Measurements from ENCODE around the gene AXDND1.
"Not testable (repeated sequence)": the region's sequence is repeated elsewhere in the genome, so short reads cannot be mapped to it uniquely, and the experiment has no call there.

Gene AXDND1

DNA sequence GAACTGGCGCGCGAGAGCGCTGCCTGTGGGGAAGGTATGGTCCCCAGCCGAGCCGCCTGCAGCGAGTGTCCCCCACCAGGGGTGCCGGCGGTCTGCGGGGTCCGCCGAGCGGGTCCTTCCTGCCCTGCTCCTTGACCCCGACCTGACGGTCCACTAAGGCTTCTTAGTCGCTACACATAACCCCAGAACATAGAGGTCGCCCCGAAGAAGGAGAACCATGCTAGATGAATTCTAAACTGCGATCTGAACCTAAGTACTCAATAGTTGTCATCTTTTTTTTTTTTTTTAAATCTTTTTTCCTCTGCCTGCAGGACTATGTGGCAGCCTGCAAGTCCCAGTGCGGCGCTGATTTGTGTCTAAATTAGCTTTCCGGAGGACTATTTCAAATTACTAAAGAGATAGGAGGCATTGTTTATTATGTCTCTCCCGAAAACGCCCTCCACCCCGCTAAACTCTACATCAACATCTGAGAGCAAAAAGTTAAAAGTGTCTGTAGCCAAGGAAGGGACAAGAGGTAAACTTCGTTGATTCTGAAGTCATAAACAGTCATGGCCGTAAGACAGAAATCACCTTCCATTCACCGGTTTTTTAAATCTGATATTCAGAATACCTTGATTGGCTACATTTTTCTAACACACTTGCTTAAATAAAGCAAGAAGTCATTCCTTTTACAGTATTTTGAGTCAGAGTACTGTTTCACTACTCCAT is 476 bp downstream of the AXDND1 start:
- DNase-seq: peak; percentile 49

DNA sequence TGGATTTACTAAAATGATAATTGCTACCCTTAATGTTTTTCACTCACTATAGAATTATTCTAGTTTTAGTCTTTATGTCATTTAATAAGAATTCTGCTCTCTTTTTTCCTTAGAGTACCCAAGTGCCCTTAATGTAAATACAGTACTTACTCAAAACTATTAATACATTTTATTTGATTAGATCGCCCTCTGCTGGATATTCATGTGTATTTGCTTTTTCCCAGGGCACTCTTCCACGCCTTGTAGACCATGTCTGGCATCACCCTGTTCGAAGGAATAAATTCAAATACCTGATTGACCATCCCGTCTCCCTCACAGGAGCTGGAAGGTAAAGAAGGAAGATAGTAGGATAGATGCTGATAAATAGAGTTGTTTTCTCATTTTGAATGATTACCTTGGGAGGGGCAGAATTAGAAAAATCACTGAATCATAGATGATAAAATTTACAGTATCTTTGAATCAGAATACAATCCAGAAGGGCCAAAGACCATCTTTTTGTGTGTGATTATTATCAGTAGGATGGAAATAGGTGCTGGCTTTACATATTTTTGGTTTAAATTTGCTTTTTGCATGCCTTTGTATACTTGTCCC is 4.1 kb downstream of the AXDND1 start:
- DNase-seq: peak; percentile 89

DNA sequence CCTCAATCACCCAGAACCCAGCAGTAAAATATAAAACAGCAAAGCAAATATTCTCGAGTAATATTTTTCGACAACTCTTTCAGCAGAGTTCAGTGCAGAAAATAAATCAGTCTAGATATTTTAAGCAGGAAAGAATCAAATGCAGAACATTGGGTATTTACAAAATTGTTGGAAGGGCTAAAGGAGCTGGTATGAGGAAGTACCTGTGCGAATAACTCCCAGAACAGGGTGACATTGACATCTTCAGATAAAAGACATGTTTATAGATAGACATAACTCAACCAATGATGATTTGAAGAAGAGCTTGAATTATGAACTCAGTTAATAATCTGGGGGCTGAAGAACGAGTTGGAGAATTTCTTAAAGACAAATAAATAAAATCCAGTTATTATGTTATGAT is 6.4 kb downstream of the AXDND1 start:
- no peak for DNase-seq

DNA sequence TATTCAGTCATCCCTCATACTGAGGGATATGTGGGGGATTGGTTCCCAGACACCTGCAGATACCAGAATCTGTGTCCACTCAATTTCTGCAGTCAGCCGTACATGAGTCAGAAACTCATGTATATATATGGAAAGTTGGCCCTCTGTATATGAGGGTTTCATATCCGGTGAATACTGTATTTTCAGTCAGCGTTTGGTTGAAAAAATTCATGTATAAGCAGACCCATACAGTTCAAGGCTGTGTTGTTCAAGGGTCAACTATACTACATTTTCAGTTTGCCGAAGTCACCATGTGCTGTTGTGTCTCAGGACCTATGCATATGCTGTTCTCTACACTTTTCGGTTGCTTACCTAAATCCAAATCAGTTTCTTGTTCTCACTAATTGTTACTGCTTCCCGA is 10.5 kb downstream of the AXDND1 start:
- no peak for DNase-seq

DNA sequence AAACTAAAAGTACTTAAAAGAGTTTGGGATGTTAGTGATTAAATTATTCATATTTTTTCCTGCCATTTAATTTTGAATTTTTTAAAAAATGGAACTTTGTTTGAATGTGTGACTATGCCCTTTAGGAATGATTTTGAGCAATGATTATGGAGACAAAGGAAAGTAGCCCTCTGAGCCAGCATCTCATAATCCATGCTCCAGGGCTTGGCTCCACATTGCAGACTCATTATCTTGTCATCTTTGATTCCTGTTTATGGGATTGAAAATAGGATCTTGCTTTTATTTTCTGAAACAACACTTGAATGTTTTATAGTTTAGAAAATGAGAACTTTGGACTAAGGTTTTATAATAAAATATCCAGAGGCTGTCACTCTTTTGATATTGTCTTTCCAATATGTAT is 14.5 kb downstream of the AXDND1 start:
- DNase-seq: no peak

DNA sequence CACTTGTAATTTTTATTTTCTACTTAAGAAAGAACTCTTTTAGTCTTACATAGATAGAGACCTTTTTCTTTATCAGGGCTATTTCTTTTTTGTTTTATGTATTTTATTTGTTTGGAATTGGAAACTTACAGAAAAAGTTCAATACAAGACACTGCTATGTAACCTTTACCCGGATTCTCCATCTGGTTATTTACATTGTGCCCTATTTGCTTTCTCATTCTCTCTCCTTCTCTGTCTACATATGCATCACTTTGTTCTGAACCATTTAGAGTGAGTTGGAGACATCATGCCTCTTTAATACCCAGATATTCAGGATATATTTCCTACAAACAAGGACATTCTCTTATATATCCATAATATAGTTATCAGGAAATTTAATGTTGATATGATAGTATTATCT is 18.3 kb downstream of the AXDND1 start:
- no peak for DNase-seq

DNA sequence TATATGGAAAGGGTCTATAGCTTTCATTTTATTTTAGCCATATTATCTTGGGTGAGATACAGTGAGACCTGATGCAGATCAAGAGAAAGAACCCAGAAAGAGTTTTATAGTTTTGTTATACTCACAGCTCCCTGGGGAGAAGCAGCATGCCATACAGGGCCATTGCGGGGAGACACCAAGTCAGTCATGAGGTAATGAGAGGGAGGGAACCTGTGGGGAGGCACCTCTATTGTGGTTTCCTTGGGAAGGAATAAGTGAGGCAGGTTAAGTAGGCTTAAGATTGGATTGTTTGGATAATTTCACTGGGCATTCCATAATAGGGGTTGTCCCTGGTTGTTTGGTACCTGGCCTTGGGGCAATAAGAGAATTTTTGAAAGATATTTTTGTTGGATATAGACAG is 19.7 kb downstream of the AXDND1 start:
- DNase-seq: no peak

DNA sequence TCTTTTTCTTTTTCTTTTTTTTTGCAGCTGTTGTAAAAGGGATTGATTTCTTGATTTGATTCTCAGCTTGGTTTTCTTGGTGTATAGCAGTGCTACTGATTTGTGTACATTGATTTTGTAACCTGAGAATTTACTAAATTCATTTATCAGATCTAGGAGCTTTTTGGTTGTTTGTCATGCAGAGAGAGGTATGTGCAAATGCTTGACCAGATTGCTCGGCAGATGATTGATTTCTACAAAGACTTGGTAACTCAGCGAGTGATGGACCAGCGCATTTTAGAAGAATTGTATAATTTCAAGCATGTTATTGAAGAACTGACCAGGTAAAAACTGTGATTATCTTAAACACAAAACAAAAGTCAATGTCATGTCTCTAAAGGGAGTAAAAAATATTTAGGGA is 27.9 kb downstream of the AXDND1 start:
- DNase-seq: no peak

DNA sequence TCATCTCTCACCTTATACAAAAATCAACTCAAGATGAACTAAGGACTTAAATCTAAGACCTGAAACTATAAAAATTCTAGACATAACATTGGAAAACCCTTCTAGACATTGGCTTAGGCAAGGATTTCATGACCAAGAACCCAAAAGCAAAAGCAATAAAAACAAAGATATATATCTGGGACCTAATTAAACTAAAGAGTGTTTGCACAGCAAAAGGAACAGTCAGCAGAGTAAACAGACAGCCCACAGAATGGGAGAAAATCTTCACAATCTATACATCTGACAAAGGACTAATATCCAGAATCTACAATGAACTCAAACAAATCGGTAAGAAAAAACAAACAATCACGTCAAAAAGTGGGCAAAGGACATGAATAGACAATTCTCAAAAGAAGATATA is 33.6 kb downstream of the AXDND1 start:
- DNase-seq: not testable (repeated sequence)

DNA sequence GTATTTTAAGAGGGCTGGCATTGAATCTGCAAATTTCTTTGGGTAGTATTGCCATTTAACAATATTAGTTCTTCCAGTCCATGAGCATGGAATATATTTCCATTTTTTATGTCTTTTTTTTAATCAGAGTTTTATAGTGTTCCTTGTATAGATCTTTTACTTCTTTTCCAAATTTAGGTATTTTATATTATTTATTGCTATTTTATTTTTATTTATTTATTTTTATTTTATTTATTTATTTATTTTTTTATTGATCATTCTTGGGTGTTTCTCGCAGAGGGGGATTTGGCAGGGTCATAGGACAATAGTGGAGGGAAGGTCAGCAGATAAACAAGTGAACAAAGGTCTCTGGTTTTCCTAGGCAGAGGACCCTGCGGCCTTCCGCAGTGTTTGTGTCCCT is 52.0 kb downstream of the AXDND1 start:
- not testable (repeated sequence) for DNase-seq

DNA sequence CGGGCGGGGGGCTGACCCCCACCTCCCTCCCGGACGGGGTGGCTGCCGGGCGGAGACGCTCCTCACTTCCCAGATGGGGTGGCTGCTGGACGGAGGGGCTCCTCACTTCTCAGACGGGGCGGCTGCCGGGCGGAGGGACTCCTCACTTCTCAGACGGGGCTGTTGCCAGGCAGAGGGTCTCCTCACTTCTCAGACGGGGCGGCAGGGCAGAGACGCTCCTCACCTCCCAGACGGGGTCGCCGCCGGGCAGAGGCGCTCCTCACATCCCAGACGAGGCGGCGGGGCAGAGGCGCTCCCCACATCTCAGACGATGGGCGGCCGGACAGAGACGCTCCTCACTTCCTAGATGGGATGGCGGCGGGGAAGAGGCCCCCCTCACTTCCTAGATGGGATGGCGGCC is 52.9 kb downstream of the AXDND1 start:
- DNase-seq: not testable (repeated sequence)

DNA sequence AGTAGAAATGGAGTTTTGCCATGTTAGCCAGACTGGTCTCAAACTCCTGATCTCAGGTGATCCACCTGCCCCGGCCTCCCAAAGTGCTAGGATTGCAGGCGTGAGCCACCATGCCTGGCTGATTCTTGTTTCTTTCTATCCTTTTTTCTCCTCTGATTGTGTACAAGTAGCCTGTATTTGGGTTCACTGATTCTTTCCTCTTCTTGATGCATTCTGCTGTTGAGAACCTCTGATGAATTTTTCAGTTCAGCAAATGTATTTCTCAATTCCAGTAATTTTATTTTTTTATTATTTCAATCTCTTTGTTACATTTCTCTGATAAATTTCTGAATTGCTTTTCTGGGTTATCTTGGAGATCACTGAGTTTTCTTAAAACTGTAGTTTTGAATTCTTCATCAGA is 58.8 kb downstream of the AXDND1 start:
- DNase-seq: no peak

DNA sequence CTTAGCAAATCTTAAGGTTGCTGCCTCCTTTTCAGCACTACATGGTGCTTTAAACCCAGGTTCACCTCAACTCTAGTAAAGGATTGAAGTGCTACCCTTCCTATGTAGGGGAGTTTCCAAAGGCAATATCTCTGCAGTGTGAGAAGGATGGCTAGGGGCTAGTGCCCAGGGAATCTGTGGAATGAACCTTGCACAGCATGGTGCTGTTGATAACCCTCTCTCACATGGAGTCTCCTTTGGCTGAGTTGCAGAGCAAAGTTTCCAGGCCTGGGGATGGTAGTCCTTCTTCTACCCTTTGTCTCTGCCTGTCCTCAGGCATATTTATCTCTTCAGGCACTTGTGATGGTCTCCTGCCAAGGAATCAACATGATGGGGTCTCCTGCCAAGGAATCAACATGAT is 59.4 kb downstream of the AXDND1 start:
- DNase-seq: no peak

DNA sequence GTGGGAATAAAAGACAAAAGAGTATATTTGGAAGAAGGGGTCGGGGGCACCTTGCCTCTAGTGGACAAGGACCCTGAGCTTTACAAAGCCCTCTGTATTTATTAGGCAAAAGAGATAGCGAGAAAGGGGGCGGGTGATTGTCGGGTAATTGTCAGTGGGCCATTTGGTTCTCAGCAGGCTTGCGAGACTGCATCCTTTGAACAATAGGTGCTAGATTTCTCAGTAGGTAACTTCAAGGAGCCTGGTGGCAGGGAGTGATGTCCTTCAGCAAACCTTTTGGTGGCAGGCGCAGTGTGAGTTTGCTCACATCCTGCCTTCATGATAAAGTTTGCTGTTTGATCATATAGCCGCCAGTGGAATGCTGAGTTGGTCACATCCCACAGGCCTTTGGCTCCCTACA is 71.4 kb downstream of the AXDND1 start:
- no peak for DNase-seq

DNA sequence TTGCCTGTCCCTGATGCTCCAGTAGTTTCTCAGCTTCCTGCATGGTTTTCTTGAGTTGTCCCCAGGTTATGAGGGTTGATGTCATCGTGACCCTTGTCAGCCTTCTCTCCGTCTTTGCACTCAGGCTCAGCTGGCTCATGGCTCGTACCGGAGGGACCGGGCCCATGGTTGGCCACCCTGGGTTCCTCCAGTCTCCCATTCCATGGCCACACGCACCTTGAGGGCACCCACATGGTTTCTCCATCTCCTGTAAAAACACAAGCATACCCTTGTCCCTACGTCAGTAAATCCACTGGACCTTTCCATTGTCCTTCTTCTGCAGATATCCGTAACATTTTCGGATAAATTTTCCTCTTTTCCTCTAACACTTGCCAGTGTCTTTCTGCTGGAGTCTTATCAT is 73.9 kb downstream of the AXDND1 start:
- DNase-seq: not testable (repeated sequence)

DNA sequence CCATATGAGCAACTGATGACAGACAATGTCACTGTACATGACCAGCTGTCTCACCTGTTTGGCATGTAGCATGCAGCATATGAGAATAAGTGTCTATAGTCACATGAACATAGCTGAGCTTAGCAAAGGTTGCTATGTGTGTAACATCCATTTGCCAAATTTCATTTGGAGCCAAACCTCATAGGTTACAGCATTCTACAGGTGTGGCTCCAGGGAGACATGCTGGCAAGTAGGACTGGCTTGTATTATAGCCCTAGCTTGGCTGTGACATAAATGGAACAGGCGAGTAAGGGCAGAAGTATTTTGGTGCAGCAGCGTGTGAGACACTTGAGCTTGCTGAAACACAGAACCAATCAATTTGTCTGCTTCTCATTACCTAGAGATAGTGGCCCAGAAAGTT is 74.5 kb downstream of the AXDND1 start:
- not testable (repeated sequence) for DNase-seq

DNA sequence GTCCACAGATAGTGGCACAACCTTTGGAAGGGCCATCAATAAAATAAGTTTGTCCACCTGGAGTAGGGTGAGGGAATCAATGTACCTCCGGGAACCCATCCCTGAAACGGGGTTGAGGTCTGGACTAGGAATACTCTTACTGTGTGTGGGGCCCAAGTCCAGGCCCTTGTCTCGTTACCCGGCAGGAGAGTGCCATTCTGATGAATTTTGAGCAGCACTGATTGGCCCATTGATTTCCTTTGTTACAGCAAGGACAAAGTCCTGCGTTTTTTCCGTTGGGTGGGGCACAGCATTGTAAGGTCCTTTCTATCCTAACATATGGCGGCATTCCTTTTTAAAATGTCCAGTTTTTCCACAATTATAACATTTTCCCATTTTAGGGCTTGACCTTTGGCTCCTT is 75.2 kb downstream of the AXDND1 start:
- DNase-seq: no peak

DNA sequence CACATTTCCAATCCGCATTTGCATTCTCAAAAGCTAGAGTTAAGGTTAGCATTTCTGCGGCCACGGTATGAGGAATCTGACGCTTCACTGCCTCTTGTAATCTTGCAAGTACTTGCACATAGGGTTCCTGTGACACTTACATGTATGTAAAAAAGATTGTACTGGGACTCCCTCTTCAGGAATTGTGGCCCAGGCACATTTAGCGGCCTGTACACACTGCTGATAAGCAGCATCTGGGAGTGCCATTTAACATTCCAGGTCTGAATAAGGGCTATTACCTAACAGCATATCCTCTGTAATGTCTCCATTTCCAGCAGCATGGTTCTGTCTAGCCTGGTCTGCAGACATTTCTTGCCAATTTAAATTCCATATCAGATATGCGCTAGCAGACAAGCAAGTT is 75.7 kb downstream of the AXDND1 start:
- DNase-seq: no peak

DNA sequence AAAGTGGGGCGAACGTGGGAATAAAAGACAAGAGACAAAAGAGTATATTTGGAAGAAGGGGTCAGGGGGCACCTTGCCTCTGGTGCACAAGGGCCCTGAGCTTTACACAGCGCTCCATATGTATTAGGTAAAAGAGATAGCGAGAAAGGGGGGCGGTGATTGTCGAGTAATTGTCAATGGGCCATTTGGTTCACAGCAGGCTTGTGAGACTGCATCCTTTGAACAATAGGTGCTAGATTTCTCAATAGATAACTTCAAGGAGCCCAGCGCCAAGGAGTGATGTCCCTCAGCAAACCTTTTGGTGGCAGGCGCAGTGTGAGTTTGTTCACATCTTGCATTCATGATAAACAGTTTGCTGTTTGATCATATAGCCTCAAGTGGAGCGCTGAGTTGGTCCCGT is 77.1 kb downstream of the AXDND1 start:
- DNase-seq: not testable (repeated sequence)

DNA sequence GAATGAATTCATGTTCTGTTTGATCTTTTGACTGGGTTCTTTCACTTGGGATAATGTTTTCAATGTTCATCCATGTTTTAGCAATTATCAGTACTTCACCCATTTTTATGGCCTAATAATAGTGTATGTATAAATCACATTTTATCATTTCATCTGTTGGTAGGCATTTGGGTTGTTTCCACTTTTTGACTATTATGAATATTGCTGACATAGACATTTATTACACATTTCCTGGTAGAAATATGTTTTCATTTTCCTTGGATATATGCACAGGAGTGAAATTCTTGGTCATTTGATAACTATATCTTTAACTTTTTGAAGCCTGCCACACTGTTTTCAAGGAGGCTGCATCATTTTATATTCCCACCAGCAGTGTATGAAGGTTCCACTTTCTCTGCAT is 79.8 kb downstream of the AXDND1 start:
- DNase-seq: no peak

DNA sequence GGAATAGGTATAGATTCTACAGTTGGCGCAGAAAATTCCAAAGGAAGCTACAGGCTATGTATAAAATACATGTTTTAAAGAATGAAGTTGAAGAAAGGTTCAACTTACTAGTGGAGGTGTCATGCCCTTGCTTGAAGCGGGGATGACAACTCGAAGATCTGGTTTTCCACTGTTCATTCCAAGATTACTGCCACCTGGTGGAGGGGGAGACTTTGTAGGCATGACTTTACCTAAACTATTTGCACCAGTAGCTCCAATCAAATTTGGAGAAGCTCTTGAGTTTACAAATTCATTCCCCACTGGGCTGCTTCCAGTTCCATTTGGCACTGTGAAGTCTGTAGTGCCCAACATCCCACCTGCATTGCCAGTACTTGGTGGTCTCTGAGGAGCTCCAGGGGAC is 81.7 kb downstream of the AXDND1 start:
- DNase-seq: peak; percentile 36

DNA sequence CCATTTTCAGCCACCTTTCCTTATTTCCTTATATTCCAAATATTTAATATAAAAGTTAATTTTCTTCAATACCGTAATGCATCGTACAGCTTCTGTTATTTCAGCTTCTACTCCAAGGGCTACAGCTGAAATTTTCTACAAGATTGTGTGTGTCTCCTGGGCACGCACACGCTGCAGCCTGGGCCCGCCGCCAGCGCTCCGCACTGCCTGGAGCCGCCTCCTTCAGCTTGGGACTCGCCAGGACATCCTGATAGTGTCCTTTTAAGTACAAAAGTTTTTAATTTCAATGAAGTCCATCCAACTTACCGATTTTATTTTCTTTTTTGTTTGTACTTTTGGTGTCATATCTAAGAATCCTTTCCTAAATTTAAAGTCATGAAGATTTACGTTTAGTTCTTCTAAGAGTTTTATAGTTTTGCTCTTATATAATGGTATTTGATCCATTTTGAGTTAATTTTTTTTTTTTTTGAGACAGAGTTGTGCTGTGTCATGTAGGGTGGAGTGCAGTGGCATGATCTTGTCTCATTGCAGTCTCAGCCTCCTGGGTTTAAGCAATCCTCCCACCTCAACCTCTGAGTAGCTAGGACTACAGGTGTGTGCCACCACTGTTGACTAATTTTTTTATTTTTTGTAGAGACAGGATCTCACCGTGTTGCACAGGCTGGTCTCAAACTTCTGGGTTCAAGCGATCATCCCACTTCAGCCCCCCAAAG is 82.8 kb downstream of the AXDND1 start:
- DNase-seq: no peak

DNA sequence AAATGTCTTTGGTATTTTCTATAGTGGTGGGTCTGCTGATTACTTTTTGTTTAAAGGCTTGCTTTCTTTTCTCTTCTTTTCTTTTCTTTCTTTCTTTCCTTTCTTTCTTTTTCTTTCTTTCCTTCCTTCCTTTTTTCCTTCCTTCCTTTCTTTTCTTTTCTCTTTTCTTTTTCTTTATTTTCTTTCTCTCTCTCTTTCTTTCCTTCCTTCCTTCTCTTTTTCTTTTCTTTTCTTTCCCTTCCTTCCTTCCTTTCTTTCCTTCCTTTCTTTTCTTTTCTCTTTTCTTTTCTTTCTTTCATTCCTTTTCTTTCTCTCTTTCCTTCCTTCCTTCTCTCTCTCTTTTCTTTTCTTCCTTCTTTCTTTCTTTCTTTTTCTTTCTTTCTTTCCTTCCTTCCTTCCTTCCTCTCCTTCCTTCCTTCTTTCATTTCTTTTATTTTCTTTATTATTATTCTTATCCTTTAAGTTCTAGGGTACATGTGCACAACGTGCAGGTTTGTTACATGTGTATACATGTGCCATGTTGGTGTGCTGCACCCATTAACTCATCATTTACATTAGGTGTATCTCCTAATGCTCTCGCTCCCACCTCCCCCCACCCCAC is 93.9 kb downstream of the AXDND1 start:
- DNase-seq: not testable (repeated sequence)

DNA sequence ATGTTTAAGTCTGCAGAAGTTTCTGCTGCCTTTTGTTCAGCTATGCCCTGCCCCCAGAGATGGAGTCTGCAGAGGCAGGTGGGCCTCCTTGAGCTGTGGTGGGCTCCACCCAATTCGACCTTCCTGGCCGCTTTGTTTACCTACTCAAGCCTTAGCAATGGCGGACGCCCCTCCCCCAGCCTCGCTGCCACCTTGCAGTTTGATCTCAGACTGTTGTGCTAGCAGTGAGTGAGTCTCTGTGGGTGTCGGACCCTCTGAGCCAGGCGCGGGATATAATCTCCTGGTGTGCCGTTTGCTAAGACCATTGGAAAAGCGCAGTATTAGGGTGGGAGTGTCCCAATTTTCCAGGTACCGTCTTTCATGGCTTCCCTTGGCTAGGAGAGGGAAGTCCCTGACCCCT is 99.9 kb downstream of the AXDND1 start:
- not testable (repeated sequence) for DNase-seq
